SK-N-SH (cell line): ENCODE measurements around the gene CYTL1. TPM values are rescaled to one million over a fixed set of nuclear protein-coding genes. Genes with fewer than 3 reads are reported as not detected.

ENCODE experiments used
- CTCF ChIA-PET: fragments of 300-600, 350-600 bp; formaldehyde crosslinking; extraction: SDS; loops from one replicate; lab custom pipeline; 2021; lab: Yijun Ruan, JAX
- POLR2A ChIA-PET: fragments of 350-600 bp; sonication (Branson Sonifier 250); formaldehyde crosslinking; extraction: SDS; loops from one replicate; lab custom pipeline; 2020; ENCODE audit warnings: antibody characterized with exemption, inconsistent platforms; lab: Yijun Ruan, JAX
- DNase-seq: peaks from one replicate; pipeline ENCODE4 v3.0.0; 2012
- H2AFZ ChIP-seq: fragments of 200-600 bp; sonication (generic); 2 replicates; pipeline ENCODE4 v1.8.1; 2016; ENCODE audit warnings: antibody characterized with exemption, mild to moderate bottlenecking, low read depth
- H3F3A ChIP-seq: fragments of 200-600 bp; sonication (generic); replicated peaks from 2 replicates; pipeline ENCODE3; 2016; ENCODE audit warnings: antibody characterized with exemption, mild to moderate bottlenecking; ENCODE audit not compliant: insufficient read depth
- H3K27ac ChIP-seq, 2 experiments: fragments of 200-500 bp in 1 of 2; fragments of 200-600 bp in 1 of 2; sonication (Bioruptor generic) in 1 of 2; sonication (generic), shearing (Covaris generic) in 1 of 2; 2 replicates each; pipeline versions ENCODE4 v1.5.1 to v1.6.1; 2014 to 2016; ENCODE audit warnings: low read depth in 2 of 2, inconsistent platforms in 1 of 2, low read length in 1 of 2, mild to moderate bottlenecking in 1 of 2, mixed read lengths in 1 of 2
- H3K27me3 ChIP-seq: fragments of 200-600 bp; sonication (generic), shearing (Covaris generic); 2 replicates; pipeline ENCODE4 v1.6.1; 2016; ENCODE audit warnings: mixed run types; ENCODE audit not compliant: insufficient read depth
- H3K36me3 ChIP-seq, 2 experiments: fragments of 200-500 bp in 1 of 2; fragments of 200-600 bp in 1 of 2; sonication (Bioruptor generic) in 1 of 2; sonication (generic) in 1 of 2; replicated peaks in 1 of 2; 2 replicates each; pipeline versions ENCODE3 to v1.5.1; 2014 to 2016; ENCODE audit warnings: low read length in 1 of 2, mild to moderate bottlenecking in 1 of 2; ENCODE audit not compliant: insufficient read depth in 2 of 2, control insufficient read depth in 1 of 2
- H3K4me1 ChIP-seq, 2 experiments: fragments of 200-500 bp in 1 of 2; fragments of 200-600 bp in 1 of 2; sonication (Bioruptor generic) in 1 of 2; sonication (generic), shearing (Covaris generic) in 1 of 2; 2 replicates each; pipeline versions ENCODE4 v1.5.1 to v1.6.1; 2014 to 2016; ENCODE audit warnings: low read depth in 1 of 2, low read length in 1 of 2, mixed run types in 1 of 2; ENCODE audit not compliant: insufficient read depth in 2 of 2, control insufficient read depth in 1 of 2
- H3K4me2 ChIP-seq: fragments of 200-600 bp; sonication (generic), shearing (Covaris generic); 2 replicates; pipeline ENCODE4 v1.6.1; 2017; ENCODE audit warnings: mixed run types
- H3K4me3 ChIP-seq, 2 experiments: fragments of 200-500 bp in 1 of 2; fragments of 200-600 bp in 1 of 2; sonication (Bioruptor generic) in 1 of 2; sonication (generic), shearing (Covaris generic) in 1 of 2; 2 replicates each; pipeline versions ENCODE4 v1.5.1 to v1.8.1; 2014 to 2016; ENCODE audit warnings: low read depth in 2 of 2, inconsistent platforms in 1 of 2, low read length in 1 of 2, mild to moderate bottlenecking in 1 of 2, mixed read lengths in 1 of 2, moderate library complexity in 1 of 2
- H3K79me2 ChIP-seq: fragments of 200-600 bp; sonication (generic); 2 replicates; pipeline ENCODE4 v1.8.1; 2017; ENCODE audit warnings: mild to moderate bottlenecking; ENCODE audit not compliant: insufficient read depth
- H3K9ac ChIP-seq: fragments of 200-600 bp; sonication (generic); 2 replicates; pipeline ENCODE4 v1.6.1; 2017; ENCODE audit warnings: mixed run types
- H3K9me2 ChIP-seq: fragments of 200-600 bp; sonication (generic); 2 replicates; pipeline ENCODE4 v1.6.1; 2017; ENCODE audit warnings: mixed run types
- H3K9me3 ChIP-seq: fragments of 200-600 bp; sonication (generic); 2 replicates; pipeline ENCODE4 v1.6.1; 2017; ENCODE audit warnings: mixed run types, mild to moderate bottlenecking, moderate library complexity
- H4K20me1 ChIP-seq: fragments of 200-600 bp; sonication (generic); 2 replicates; pipeline ENCODE4 v1.6.1; 2017; ENCODE audit warnings: mild to moderate bottlenecking, mixed run types; ENCODE audit not compliant: insufficient read depth
- ELF1 ChIP-seq: IDR thresholded peaks from 2 replicates; pipeline ENCODE4 v1.4.0; 2012
- EP300 ChIP-seq, 2 experiments: IDR thresholded peaks; 2 replicates each; pipeline versions ENCODE4 v1.4.0 to v1.6.1; 2012; ENCODE audit warnings: borderline replicate concordance in 1 of 2, low read depth in 1 of 2, low read length in 1 of 2
- EZH2phosphoT487 ChIP-seq: fragments of 200-600 bp; sonication (generic); IDR thresholded peaks from 2 replicates; pipeline ENCODE4 v1.6.1; 2017; ENCODE audit warnings: low read depth, mixed run types, mild to moderate bottlenecking, antibody characterized with exemption, moderate library complexity, borderline replicate concordance
- FOSL2 ChIP-seq: IDR thresholded peaks from 2 replicates; pipeline ENCODE4 v1.4.0; 2012; ENCODE audit warnings: low read depth, mild to moderate bottlenecking, moderate library complexity, borderline replicate concordance
- GABPA ChIP-seq: IDR thresholded peaks from 2 replicates; pipeline ENCODE4 v1.4.0; 2012; ENCODE audit warnings: low read depth, mild to moderate bottlenecking
- GATA2 ChIP-seq: sonication (generic); formaldehyde crosslinking; IDR thresholded peaks from 2 replicates; pipeline ENCODE4 v1.5.0; 2020; ENCODE audit warnings: mild to moderate bottlenecking, missing genetic modification reagents
- IRF3 ChIP-seq: fragments of 150-350 bp; IDR thresholded peaks from 2 replicates; pipeline ENCODE4 v1.6.1; 2016; ENCODE audit warnings: mild to moderate bottlenecking, low read depth, low read length
- JUND ChIP-seq: IDR thresholded peaks from 2 replicates; pipeline ENCODE4 v1.4.0; 2012
- NFIC ChIP-seq: IDR thresholded peaks from 2 replicates; pipeline ENCODE4 v1.4.0; 2012; ENCODE audit warnings: borderline replicate concordance
- NRF1 ChIP-seq: IDR thresholded peaks from 2 replicates; pipeline ENCODE4 v1.6.1; 2012; ENCODE audit warnings: low read depth, mild to moderate bottlenecking, low read length
- RCOR1 ChIP-seq: fragments of 150-350 bp; IDR thresholded peaks from 2 replicates; pipeline ENCODE4 v1.6.1; 2017; ENCODE audit warnings: antibody characterized with exemption, low read length
- REST ChIP-seq: IDR thresholded peaks from 2 replicates; pipeline ENCODE4 v1.6.1; 2012; ENCODE audit warnings: mild to moderate bottlenecking, low read depth, low read length, moderate library complexity
- RFX5 ChIP-seq: IDR thresholded peaks from 2 replicates; pipeline ENCODE4 v1.6.1; 2012; ENCODE audit warnings: mild to moderate bottlenecking, improper control_type of control experiment, low read length
- RXRA ChIP-seq: IDR thresholded peaks from 2 replicates; pipeline ENCODE4 v1.4.0; 2012; ENCODE audit warnings: low read depth, mild to moderate bottlenecking, borderline replicate concordance
- SIN3A ChIP-seq: IDR thresholded peaks from 2 replicates; pipeline ENCODE4 v1.6.1; 2012; ENCODE audit warnings: low read depth, mild to moderate bottlenecking, low read length, moderate library complexity, borderline replicate concordance
- TAF1 ChIP-seq: IDR thresholded peaks from 2 replicates; pipeline ENCODE4 v1.6.1; 2012; ENCODE audit warnings: low read depth, mild to moderate bottlenecking, low read length, moderate library complexity, borderline replicate concordance
- TCF12 ChIP-seq: IDR thresholded peaks from 2 replicates; pipeline ENCODE4 v1.4.0; 2012
- TEAD4 ChIP-seq: IDR thresholded peaks from 2 replicates; pipeline ENCODE4 v1.4.0; 2012; ENCODE audit warnings: mild to moderate bottlenecking, borderline replicate concordance; ENCODE audit not compliant: insufficient read depth
- USF1 ChIP-seq: IDR thresholded peaks from 2 replicates; pipeline ENCODE4 v1.4.0; 2012; ENCODE audit warnings: low read depth, borderline replicate concordance
- ZBTB33 ChIP-seq: IDR thresholded peaks from 2 replicates; pipeline ENCODE4 v1.4.0; 2012; ENCODE audit warnings: low read depth, borderline replicate concordance
- WGBS: methylation state at CpG from one replicate; pipeline ENCODE4 v1.1.6; 2017; ENCODE audit warnings: low lambda C conversion rate; 5-methylcytosine and 5-hydroxymethylcytosine counted together
- polyA plus RNA-seq, 3 experiments: library from polyadenylated mRNA; depleted of rRNA; stranded (reverse); fragments of >200 nt; gene quantifications; 2 replicates each; pipeline ENCODE4 v1.2.3, GENCODE V29; 2012

The CYTL1 gene
- polyA plus RNA-seq, 1 of the 3 experiments (the other 2 are of a cell fraction), result 3.0 TPM

GRCh38 chr4:5043579-5043978 lies 24.3 kb upstream of the CYTL1 start:
- Histone ChIP-seq H4K20me1 (no peaks in the 10 kb centered on the region), H3K27ac (no peak overlapping the region), H3K9me2 (no peaks in the 10 kb centered on the region), H3K27me3 (peaks cover 13% of the 10 kb centered on the region; the same call in 1 of the 2 replicates), H3K4me3 (no peak overlapping the region), H2AFZ (no peak overlapping the region), H3K4me2 (no peak overlapping the region), H3K79me2 (no peaks in the 10 kb centered on the region), H3K9ac (no peak overlapping the region), H3K36me3 (no peaks in the 10 kb centered on the region), H3K4me1 (peaks cover 0 to 3% of the 10 kb centered on the region in 2 experiments; a peak in 1 of 4 replicates), H3K9me3 (no peaks in the 10 kb centered on the region), H3F3A (no peaks in the 10 kb centered on the region)
- DNase-seq, result no peak
- ChIA-PET CTCF (interaction anchor here (1.4 kb wide), 1 partner anchor 747 kb away, joined by 5 read pairs; no protein-coding TSS in a partner anchor), POLR2A (no interaction called here)
- WGBS, result 18% methylated on average over 6 of the region's 6 CpGs
- no peak for TF ChIP-seq SIN3A
- TF ChIP-seq IRF3, result no peak
- no peak for TF ChIP-seq ELF1
- TF ChIP-seq TEAD4, result no peak
- TF ChIP-seq TCF12, result no peak
- TF ChIP-seq NFIC, result no peak
- TF ChIP-seq RXRA, result no peak
- no peak for TF ChIP-seq NRF1
- no peak for TF ChIP-seq EP300 (IDR thresholded peaks at IDR 0.05; ENCODE audit: borderline replicate concordance in 1 of 2, low read depth in 1 of 2, low read length in 1 of 2)
- no peak for TF ChIP-seq GABPA
- TF ChIP-seq JUND, result no peak
- no peak for TF ChIP-seq RCOR1
- no peak for TF ChIP-seq RFX5
- TF ChIP-seq USF1, result no peak
- TF ChIP-seq GATA2 (CRISPR knock-in tag), result no peak
- TF ChIP-seq FOSL2, result no peak
- no peak for TF ChIP-seq ZBTB33
- no peak for TF ChIP-seq EZH2phosphoT487
- no peak for TF ChIP-seq REST
- TF ChIP-seq TAF1, result no peak
